Stimulated activated CD4-positive, alpha-beta T cell treated with anti-CD3 and anti-CD28 coated beads, Interleukin-2, amount 100 ng/mL, for 48 hours (primary cell): Measurements from ENCODE around the gene GTF3A.
"Not testable (repeated sequence)": the region's sequence is repeated elsewhere in the genome, so short reads cannot be mapped to it uniquely, and the experiment has no call there.

Experiments
- DNase-seq, 2 donors: peaks; one replicate each; pipeline ENCODE4 v3.0.0-alpha.2; 2020

The GTF3A gene

GRCh38 chr13:27424246-27425157 is at the start of gene GTF3A:
Gene GTF3A, plus strand, starts transcription at chr13:27424619.
- peak; percentile 79 to 89 for DNase-seq

- DNase-seq, result peak; percentile 40 to 53
Observed at GRCh38 chr13:27374650-27375049, 49.8 kb upstream of the GTF3A start.

GRCh38 chr13:27375686-27376326 is 48.6 kb upstream of the GTF3A start:
- DNase-seq, result peak; percentile 59 to 61

GRCh38 chr13:27379126-27379525 is 45.3 kb upstream of the GTF3A start:
- DNase-seq, result no peak

GRCh38 chr13:27379694-27380641 is 44.5 kb upstream of the GTF3A start:
- peak; percentile 57 to 61 for DNase-seq

- no peak for DNase-seq
Observed at GRCh38 chr13:27381601-27382000, 42.8 kb upstream of the GTF3A start.

- DNase-seq, result no peak
Observed at GRCh38 chr13:27383104-27383921, 41.1 kb upstream of the GTF3A start.

GRCh38 chr13:27384285-27384684 is 40.1 kb upstream of the GTF3A start:
- no peak for DNase-seq

GRCh38 chr13:27388241-27388640 is 36.2 kb upstream of the GTF3A start:
- DNase-seq, result no peak

GRCh38 chr13:27389891-27390290 is 34.5 kb upstream of the GTF3A start:
- no peak for DNase-seq

GRCh38 chr13:27391471-27391870 is 32.9 kb upstream of the GTF3A start:
- DNase-seq, result no peak

GRCh38 chr13:27393101-27393500 is 31.3 kb upstream of the GTF3A start:
- no peak for DNase-seq

GRCh38 chr13:27395007-27395510 is 29.4 kb upstream of the GTF3A start:
- DNase-seq, result no peak

GRCh38 chr13:27396252-27396846 is 28.1 kb upstream of the GTF3A start:
- DNase-seq, result no peak

GRCh38 chr13:27398360-27398759 is 26.1 kb upstream of the GTF3A start:
- no peak for DNase-seq

- not testable (repeated sequence) for DNase-seq
Observed at GRCh38 chr13:27400405-27400804, 24.0 kb upstream of the GTF3A start.

GRCh38 chr13:27401210-27401609 is 23.2 kb upstream of the GTF3A start:
- DNase-seq, result no peak

GRCh38 chr13:27403203-27403678 is 21.2 kb upstream of the GTF3A start:
- no peak for DNase-seq

GRCh38 chr13:27403727-27404385 is 20.6 kb upstream of the GTF3A start:
- no peak for DNase-seq

GRCh38 chr13:27404680-27405079 is 19.7 kb upstream of the GTF3A start:
- DNase-seq, result no peak
